HG03280 (cell line): ENCODE results near the gene ZNF524.

Experiments used
- ATAC-seq: cut with Tn5 transposase; IDR thresholded peaks from one replicate; pipeline ENCODE4 v1.9.1; 2021; ENCODE audit warnings: mild to moderate bottlenecking, moderate library complexity; ENCODE audit not compliant: unreplicated experiment

ZNF524 gene

DNA sequence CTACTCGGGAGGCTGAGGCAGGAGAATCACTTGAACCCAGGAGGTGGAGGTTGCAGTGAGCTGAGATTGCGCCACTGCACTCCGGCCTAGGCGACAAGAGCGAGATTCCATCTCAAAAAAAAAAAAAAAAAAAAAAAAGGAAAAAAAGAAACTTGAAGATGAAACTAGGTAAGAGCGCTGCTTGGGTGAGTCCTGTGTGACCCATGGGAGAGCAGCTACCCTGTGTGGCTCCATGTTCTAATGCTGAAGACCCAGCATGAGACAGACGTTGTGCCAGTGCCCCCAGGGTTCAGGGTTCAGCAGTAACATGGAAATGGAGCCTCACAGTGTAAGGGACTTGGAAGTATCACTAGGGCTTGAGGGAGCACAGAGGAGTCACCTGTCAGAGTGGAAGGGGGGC, 18.3 kb downstream of the ZNF524 start:
- no peak for ATAC-seq

DNA sequence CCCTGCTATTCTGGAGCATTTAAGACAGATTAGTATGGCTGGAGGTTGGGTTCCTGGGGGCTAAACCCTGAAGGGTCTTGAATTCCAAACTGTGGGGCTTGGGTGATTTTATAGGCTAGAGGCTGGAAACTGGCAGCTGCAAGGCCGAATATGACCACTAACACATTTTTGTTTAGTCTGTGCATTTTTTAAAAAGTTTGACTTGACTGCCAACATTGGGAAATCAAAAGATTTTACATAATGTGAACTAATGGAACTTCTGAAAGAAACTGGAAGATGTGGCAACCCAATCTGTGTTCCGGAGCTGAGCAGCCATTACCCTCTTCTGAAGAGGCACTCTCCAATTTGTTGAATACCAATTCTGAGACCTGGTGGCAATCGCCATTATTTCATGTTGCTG, 19.2 kb downstream of the ZNF524 start:
- ATAC-seq: no peak

DNA sequence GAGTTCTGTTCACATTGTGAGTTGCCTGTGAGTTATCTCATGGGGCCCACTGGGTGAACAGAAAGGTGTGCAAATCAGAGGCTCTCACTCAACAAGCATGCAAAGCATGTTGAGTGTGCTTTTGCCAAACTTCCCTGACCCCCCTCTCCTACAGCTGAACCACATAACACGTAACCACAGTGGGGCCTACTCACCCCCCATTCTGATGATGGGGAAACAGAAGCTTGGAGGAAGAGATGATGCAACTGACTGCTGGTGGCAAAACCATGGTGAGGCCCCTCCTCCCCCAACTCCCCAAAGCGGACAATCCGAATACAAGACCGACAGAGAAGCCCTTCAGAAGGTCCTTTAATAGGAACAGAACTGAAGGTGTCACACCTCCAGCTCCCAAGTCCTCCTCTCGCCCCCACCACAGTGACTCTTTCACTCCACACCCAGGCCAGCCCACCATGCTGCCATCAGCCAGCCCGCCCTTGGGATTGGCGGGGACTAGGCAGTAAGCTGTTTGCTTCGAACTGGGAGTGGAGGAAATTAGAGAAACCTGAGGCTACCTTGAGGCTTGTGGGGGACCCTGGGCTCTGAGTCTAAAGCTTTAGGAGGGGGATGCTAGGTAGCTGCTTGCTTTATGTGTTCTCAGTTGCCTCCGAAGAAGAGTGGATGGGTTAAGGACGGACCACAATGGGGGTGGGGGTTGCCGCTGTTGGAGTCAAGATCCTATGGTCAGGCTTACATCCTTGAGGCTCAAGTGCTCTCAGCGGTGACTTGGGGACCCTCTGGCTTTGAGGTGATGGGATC, 20.5 kb downstream of the ZNF524 start:
- ATAC-seq: no peak

DNA sequence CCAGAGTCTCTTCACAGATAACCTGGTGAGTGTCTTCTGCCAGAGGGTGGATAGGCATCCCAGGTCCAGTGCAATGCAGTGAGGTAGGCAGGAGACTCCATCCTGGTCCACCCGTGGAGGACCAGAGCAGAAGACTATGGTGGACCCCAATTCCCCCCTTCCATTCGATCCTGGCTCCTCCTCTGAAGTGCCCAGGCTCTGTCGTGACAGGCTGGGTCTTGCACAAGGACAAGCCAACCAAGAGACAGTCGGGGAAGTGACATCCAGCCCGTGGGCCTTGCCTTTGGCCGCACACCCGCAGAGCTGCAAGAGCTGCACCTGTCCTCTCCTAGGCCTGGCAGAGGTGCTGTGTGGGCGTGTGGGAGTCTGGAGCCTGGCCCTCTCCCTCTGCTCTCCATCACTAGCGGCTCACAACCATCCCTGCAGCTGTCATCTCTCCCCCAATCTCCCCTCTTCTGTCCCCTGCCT, 21.2 kb downstream of the ZNF524 start:
- no peak for ATAC-seq

DNA sequence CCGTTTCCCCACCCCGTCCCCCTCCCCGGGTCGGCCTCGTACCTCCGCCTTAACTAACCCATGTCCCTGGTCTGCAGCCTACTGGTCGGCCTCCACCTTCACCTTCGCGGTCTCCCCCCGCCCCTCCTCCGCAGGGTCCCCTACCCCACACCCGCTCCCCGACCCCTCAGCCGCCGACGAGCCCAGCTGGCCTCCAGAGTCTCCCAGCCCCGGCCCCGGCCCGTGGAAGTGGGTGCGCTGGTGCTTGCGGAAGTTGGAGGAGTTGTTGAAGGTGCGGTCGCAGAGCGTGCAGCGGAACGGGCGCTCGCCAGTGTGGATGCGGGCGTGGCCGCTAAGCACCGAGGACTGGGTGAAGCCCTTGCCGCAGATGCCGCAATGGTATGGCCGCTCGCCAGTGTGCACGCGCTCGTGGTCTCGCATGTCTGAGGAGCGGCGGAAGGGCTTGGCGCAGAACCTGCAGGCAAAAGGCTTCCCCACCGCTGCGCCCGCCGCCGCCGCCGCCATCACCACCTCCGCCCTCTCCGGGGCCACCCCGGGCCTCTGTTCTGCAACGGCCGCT, 21.7 kb downstream of the ZNF524 start:
- no peak for ATAC-seq

DNA sequence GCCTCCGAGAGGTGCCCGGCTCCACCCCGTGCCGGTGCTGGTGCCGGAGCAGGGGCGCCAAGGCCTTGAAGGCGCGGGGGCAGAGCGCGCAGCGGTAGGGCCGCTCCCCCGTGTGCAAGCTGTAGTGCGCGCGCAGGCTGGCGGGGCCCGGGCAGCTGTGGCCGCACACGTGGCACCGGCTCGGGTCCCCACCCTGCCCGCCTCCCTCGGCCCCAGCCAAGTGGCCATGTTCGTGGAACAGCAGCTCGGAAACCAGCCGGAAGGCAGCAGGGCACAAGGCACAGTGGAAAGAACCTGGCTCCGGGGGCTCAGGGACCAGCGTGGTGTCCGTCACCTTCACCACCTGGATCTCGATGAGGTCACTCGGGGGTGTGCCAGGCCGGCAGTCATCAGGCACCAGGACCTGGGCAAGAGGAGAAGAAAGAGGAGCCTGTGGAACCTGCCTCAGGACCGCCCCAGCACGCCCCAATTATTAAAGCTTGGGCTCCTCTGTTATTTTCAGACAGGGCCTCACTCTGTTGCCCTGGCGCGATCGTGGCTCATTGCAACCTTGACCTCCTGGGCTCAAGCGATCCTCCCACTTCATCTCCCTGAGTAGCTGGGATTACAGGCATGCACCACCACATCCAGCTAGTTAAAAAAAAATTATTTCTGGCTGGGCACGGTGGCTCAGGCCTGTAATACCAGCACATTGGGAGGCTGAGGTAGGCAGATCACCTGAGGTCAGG, 22.3 kb downstream of the ZNF524 start:
- ATAC-seq: no peak

DNA sequence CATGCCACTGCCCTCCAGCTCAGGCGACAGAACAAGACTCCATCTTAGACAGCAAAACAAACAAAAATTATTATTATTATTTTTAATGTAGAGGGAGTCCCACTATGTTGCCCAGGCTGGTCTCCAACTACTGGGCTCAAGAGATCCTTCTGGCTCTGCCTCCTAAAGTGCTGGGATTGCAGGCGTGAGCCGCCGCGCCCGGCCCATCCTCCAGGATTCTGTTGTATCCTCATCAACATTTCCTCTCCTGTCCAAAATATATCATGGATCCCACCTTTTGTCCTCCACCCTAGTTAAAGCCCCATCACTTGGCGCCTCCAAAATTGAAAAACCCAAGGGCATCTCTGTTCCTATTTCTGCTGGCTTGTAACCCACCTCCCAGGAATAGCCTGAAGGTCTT, 23.0 kb downstream of the ZNF524 start:
- no peak for ATAC-seq

DNA sequence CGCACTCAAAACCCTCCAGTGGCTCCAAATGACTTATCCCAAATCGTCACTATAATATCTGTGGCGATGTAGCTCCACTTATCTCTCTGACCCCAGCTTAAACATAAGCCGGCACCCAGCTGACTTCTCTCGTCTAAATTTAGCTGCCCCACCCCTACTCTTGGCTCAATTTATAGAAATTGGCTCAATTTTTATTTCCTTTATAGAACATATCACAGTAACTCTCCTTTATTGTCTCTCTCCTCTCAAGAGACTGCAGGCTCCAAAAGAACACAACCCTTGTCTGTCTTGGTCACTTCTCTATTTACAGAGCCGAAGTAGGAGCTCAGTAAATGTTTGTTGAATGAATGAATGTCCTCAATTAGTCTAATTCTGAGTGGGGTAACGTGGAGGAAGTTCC, 23.5 kb downstream of the ZNF524 start:
- no peak for ATAC-seq

DNA sequence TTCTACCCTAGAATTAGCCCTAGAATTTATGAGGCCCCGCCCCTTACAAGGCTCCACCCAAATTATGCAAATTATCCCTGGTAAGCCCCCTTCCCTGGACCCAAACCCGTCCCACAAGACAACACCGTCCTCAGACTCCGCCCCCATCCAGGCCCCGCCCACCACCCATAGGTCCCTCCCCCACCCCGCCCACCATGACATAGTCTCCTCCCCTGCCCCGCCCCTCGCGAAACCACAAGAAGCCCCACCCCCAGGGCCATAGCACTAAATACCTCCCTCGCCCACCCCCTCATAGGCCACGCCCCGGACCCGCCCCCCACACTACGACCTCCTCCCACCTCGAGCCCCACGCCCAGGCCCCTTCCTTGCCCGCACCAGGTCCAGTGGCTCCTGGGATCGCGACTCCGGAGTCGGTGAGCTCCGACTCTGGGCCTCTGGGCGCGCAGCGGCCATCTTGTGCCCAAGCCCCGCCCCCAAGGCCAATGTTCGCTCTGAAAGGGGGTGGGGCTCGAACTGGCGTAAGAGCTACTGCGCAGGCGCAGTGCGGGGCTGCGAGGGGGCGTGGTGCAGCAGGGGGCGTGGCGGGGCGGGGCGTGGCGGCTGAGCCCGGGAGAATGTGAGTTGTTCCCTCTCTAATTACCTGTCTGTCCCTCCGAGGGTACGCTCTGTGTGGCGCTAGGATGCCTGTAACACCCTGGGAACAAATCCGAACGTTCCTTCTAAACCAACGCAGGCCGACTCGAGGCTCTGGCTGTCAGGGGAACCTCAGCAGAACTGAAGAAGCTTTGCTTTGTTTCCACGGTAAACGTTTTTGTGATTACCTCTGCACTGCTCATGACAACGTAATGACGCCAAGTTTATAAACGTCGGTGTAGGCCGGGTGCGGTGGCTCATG, 24.3 kb downstream of the ZNF524 start, which contains the start of gene ZNF784:
Gene ZNF784 (minus strand): TSS at position 458 of the 895 bp plus-strand sequence. CDS start 5 bp downstream, at position 453.
- peak; percentile 64 for ATAC-seq

DNA sequence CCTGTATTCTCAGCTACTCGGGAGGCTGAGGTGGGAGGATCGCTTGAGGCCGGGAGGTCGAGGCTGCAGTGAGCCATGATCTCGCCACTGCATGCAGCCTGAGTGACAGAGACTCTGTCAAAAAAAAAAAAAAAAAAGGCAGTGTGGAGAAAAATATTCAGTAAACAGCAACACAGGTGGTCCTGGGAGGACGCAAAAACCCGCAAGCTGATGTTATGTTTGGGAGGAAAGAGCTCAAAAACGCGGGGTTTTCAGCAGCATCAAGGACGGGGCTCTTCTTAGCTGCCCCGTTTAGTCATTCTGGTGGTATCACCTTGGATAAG, 24.9 kb downstream of the ZNF524 start:
- no peak for ATAC-seq

DNA sequence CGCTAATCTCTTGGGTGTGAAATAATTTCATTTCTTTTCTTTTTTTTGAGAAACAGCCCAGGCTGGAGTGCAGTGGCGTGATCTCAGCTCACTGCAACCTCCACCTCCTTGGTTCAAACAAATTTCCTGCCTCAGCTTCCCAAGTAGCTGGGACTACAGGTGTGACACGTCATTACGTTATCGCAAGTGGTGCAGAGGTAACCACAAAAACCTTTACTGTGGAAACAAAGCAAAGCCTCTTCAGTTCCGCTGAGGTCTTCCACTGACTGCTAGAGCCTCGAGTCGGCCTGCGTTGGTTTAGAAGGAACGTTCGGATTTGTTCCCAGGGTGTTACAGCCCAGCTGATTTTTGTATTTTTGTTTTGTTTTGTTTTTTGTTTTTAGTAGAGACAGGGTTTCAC, 26.3 kb downstream of the ZNF524 start:
- ATAC-seq: no peak

DNA sequence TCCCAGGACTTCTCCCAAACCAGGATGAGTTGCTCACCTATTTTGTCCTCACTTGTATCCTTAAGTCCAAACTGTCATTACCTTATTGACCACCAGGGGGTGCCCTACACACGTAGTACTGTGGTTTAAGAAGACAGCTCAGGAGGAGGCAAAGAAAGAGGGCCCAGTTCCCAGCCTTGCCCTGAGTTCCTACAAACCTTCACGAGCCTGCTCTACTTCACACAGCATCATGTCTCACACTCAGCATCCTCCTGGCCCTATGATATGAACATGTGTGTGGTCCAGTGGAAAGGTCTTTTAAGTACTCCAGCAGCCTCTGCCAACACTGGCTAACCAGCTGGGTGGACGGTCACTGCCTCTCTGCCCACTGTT, 32.4 kb downstream of the ZNF524 start:
- ATAC-seq: no peak

DNA sequence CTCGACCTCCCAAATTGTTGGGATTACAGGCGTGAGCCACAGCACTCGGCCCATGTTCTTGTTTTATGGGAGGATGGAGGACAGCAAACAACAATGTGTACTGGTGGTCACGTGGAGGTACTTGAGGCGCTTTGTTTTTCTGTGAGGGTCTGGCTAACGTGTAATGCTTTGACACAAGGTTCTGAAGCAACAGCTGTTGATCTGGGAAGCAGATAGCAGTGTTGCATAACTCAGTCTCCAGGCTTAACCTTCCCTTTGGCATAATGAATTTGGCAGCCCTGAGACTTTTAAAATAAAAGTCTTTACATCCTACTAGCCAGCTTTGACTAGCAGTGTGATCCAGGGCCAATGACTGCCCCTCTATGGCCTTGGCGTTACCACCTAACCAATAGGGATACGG, 33.8 kb downstream of the ZNF524 start:
- ATAC-seq: no peak

DNA sequence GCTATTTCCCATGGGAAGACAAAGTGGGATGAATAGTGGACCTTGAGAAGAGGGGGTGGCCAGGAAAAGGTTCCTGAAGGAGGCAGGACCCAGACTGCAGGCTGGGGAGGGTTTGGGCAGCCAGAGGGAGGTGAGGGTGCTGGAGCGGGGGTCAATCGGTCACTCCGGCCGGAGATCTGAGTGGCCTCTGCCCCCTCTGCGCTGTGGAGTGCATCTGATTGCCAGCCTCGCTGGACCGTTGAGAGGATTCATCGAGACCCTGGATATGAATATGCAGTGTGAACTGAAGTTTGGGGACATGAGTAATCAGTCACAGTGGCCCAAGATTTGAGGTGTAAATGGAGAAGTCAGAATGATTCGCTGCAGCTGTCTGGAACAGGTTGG, 35.2 kb downstream of the ZNF524 start:
- no peak for ATAC-seq

DNA sequence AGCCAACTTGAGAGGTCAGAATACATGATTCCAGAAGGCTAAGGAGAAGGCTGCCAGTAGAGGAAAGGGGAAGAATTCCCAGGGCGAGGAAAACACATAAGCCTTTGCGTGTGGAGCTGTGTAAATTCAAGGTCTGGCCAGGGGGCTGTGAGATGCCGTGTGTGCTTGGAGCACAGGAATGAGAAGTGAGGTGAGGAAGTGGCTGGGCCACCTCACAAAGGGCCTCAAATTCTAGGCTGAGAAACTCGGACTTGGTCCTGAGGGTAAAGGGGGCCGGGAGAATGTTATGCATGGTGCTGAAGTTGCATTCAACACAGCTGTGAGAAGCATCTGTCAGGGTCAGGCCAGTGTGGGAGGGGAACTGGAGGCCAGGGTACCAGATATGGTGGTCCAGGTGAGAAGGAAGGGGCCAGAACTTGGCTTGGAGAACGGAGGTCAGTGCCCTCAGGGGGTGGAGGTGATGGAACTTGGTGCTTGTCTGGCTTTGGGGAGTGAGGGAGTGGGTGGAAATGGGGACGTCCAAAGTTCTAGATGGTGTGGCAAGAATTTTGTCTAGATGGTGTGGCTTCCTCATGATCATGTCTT, 35.9 kb downstream of the ZNF524 start:
- ATAC-seq: no peak

DNA sequence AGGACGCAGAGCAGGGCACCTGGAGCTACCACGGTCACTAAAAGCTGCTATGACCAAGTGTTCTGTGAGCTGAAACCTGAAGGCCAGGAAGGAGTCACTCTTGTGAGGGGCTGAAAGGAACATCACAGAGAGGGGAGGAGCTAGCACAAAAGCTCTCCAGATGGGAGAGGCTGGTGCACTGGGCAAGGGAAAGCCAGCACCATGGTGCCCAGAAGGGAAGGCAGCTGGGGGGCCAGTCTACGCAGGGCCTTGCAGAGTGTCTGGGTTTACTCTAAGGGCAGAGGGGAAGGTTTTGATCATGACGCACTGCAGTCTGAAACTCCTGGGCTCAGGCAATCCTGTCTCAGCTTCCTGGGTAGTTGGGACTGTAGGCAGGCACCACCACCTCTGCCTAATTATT, 36.6 kb downstream of the ZNF524 start:
- ATAC-seq: no peak

DNA sequence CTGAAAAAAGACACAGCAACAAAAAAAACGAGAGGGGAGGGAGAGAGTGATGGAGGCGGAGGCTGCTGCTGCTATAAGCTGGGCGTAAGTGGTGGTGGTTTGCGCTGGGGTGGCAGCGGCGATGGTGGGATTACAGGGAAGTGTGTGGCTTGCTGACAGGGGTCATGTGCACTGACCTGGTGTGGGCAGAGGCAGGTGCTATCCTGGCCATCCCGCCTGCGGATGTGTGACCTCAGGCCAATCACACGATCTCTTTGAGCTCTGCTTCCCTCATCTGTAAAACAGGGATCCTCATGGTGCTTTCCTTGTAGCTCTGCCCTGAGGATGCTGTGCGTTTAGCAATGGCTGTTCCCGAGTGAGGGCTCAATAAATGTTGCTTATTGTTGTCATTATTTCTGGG, 37.4 kb downstream of the ZNF524 start:
- no peak for ATAC-seq

DNA sequence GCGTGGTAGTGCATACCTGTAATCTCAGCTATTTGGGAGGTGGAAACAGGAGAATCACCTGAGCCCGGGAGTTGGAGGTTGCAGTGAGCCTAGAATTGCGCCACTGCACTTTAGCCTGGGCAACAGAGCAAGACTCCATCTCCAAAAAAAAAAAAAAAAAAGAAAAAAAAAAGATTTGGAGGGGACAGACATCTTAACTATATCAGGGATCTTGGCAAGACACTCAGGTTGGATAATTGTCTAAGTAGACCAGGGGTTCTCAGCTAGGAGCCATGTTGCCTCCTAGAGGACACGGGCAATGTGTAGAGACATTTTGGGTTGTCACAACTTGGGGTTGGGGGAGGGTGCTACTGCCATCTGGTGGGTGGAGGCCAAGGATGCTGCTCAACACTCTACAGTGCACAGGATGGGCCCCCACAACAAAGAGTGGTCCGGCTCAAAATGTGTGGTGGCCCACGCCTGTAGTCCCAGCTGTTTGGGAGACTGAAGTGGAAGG, 38.8 kb downstream of the ZNF524 start:
- no peak for ATAC-seq

DNA sequence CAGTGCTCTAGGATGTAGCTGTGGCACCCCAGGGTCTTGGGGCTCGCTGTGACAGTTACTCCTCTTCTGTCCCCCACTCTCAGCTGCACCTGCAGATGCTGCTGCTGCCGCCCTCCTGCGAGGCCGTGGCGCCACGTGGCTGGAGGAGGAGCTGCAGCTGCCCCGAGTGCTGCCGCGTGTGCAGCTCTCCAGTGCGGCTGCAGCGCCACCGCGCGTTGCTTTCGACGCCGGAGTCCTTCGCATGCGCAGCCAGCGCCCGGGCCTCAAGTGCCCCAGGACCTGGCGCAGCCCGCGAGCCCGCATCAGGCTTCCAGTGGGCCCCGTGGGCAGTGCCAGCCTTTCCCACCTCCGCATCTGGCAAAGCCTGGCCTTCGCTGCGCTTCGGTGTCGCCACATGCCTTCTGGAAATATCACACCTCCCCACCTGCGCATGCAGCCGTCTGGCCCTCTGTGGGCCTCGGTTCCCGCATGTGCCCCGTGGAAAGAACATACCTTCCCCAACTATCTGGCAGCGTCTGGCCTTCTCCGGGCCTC, 40.0 kb downstream of the ZNF524 start:
- no peak for ATAC-seq
